ENCODE measurements around the gene MEX3D.

GRCh38 chr19:1520203-1520780 is 47.8 kb downstream of the MEX3D start:
- no peak for TF ChIP-seq CTCF (IDR thresholded peaks at IDR 0.05)
- no peak for TF ChIP-seq POLR2A (IDR thresholded peaks at IDR 0.05)

Data from esophagus squamous epithelium (tissue), 4 donors.